ENCODE results near the gene DNAJB12. TPM values are rescaled to one million over a fixed set of nuclear protein-coding genes. Genes with fewer than 3 reads are reported as not detected.
"Not testable (repeated sequence)": the region's sequence is repeated elsewhere in the genome, so short reads cannot be mapped to it uniquely, and the experiment has no call there.

The DNAJB12 gene
- polyA plus RNA-seq, 1 donor, result 22.3 TPM

DNA sequence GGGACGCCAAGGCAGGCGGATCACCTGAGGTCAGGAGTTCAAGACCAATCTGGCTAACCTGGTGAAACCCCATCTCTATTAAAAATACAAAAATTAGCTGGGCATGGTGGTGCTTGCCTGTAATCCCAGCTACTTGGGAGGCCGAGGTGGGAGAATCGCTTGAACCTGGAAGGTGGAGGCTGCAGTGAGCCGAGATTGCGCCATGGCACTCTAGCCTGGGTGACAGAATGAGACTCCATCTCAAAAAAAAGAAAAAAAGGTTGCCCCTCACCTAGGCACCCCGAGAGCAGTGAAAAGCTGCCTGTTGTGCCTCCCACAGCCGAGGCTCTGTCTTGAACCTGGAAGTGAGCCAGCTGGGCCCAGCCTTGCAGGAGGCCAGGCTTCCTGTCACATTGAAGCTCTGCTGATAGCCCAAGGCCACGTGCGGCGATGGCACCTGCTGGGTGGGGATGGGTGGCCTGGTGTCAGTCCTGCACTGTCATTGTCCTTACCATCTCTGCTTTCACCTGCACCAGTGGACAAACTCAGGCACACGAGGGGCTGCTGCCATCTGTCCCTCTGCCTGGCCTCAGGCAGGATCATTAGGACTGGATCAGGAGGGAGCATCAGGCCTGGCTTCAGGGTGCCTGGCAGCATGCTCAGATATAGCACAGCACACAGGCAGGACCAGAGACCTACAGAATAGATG lies 37.8 kb downstream of the DNAJB12 start:
- no peak for DNase-seq (ENCODE audit: low read depth)

DNA sequence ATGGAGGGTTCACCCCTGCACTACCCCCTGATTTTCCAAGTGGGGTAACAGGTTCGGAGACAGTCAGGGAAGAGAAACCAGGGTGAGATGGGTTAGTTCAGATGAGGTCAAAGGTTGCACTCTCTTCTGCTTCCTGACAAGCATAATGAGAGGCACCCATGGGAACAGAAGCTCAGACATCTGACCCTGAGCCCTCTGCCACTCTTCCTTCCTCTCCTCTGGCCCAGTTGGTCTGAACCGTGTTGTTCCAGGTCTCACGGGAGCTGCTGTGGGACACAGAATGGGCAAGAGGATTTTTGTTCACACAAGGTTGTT lies 38.4 kb downstream of the DNAJB12 start:
- DNase-seq (ENCODE audit: low read depth), result no peak

DNA sequence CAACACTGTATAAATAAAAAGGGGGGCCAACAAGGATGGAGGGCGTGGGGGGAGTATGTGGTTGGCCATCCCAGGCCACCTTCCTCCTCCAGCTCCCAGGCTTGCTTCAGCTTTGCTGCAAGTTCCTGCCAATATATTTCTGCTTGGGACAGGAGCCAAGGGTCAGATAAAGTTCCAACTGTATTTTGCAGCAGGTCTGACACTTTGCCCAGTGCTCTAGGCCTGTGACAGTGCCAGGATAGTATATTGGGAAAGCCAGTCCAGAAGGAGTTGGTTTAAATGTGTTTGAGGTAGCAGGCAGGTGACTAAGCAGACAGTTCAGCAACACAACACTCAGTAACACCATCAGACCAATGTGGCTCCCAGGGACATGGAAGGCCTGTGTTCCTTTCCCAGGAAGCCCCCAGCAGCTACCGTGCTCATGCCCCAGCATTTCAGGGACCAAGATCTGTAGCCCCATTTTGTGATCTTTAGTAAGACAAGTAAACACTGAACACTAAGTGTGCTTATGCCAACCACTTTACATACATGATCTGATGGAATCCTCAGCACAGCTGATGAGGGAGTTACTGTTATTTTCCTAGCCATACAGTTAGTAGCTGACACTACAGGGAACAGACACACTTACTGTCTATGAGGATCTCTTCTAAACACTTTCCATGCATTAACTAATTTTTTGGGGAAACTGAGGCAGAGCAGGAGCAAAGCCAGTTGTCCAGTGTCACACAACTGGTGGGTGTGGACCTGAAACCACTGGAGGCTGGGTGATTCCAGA lies 38.9 kb downstream of the DNAJB12 start:
- no peak for DNase-seq (ENCODE audit: low read depth)

DNA sequence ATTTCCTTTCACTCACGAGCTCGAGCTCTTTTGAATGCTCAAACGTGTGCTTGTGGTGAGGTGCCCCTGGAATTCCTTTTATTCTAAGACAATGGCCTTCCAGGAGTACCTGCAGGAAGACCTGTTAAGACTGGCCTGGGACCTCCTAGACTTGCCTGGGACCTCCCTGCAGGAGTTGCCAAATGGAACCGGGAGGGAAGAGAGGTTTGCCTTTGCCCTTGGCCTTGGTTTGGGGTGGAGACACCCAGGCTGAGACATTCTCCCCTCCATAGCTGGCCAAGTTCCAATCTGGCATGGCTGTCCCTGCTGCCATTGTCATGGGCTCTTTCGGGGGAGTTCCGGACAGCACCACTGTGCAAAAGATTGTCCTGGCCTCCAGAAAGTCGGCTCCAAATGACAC lies 39.7 kb downstream of the DNAJB12 start:
- DNase-seq (ENCODE audit: low read depth), result no peak

DNA sequence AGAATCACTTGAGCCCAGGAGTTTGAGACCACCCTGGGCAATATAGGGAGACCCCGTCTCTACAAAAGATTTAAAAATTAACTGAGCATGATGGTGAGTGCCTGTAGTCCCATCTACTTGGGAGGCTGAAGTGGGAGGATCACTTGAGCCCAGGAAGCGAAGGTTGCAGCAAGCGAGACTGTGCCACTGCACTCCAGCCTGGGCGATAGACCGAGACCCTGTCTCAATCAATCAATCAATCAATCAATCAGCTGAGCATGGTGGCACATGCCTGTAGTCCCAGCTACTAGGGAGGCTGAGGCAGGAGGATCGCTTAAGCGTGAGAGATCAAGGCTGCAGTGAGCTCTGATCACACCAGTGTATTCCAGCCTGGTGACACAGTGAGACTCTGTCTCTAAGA lies 40.5 kb downstream of the DNAJB12 start:
- no peak for DNase-seq (ENCODE audit: low read depth)

DNA sequence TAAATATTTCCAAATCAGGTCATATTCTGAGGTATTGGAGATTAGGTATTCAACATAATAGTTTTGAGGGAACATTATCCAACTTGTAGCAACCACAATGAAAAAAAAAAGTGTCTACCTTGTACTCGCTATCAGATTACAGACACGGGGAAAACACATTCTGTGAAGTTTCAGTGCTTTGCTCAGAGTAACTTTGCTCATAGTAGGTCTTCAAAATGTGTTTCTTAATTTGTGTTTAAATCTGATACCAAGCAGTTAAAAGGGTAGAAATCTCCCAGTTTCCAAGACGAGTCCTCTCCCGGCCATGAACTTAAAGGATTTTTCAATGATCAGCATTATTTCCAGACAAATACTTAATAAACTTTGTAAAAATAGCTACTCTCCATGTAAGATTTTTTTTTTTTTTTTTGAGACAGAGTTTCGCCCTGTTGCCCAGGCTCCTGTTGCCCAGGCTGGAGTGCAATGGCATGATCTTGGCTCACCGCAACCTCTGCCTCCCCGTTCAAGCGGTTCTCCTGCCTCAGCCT lies 41.8 kb downstream of the DNAJB12 start:
- DNase-seq (ENCODE audit: low read depth), result no peak

DNA sequence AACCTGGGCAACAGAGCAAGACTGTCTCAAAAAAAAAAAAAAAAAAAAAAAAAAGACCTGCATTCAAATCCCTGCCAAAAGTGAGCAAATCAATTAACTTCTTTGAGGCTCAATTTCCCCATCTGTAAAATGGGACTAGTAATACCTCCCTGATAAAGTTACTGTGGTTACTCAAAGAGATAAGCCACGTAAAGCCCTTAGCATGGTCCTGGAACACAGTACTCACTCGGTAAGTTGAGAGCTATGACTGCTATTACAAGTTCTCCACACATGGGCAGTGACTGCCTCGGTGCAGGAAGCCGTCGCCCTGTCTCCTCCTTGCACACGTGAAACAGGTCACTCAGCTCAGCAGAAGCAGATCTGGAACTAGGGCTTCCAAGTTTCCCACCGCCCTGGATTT lies 43.1 kb downstream of the DNAJB12 start:
- DNase-seq (ENCODE audit: low read depth), result no peak

DNA sequence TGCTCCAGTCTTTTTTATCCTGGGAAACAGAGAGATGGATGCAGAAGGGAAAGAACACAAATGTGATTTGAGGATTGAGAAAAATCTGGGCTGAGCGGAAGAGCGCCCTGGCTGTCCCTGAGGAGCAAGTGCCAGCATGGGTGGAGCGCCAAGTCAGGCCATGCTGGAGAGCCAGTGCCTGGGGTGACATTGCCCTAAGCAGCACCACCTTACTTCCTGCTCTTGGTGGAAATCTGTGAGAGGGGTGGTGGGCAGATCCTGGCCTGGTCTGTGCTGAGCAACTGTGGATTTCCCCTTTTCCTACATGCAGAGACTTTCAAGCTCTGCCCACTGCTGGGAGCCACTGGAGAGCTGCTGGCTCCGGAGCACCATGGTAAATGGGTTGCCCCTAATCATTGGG lies 44.1 kb downstream of the DNAJB12 start:
- DNase-seq (ENCODE audit: low read depth), result no peak

DNA sequence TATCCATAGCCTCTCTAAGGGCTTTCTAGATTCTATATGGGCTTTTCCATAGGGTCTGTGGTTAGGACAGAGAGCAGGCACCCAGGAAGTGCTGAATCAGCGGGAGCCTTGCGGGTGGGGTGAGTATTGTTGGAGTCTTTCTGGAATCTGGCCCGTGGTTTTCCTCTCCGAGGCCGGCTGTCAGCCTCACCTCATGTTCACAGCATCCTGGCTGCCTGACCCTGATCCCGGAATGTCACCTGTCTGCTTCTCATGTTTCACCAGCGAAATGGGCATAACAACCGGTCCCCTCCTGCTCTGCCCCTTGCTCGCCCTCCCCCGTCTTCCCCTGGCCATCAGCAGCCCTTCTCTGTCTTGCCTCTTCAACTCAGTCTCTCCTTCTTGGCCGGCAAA lies 44.5 kb downstream of the DNAJB12 start:
- DNase-seq (ENCODE audit: low read depth), result no peak

DNA sequence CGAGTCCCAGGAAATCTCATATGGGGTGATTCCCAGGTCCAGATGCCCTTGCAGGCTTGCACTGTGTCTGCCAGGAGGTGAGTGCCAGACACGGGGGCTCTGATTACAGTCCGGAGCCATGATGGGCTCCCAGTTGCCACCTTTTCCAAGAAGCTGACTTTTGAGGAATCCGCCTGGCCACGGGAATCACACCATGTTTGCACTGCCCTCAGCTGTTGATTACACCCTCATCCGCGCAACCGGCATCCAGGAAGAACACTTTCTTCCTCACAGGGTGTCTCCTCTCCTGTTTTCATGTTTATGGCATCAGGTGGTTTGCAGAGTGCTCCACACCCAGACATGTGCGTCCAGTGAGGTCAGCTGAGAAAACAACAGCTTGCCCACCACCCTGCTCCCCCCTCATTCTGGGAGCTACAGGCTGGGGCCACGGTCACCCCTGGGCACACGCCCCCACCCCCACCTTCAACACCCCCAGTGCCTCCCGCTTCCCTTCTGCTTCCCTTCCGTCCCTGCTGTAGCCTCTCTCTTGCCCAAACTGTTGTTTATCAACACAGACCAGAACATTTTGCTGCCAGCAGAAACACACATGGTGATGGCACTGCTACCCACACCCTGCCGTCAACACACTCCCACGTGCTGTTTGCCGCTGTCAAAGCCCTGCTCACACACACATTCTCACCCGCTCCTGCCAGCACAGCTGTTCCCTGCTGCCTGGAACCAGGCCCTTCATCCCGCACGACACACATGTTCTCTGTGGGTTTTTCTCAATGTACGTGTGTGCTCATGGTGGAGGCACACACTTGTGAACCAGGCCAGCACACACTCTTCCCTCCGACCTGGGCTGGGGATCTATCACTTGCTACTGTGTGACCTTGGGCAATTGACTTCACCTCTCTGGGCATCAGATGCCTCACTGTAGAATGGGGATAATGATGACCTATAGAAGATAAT lies 45.2 kb downstream of the DNAJB12 start:
- no peak for DNase-seq (ENCODE audit: low read depth)

DNA sequence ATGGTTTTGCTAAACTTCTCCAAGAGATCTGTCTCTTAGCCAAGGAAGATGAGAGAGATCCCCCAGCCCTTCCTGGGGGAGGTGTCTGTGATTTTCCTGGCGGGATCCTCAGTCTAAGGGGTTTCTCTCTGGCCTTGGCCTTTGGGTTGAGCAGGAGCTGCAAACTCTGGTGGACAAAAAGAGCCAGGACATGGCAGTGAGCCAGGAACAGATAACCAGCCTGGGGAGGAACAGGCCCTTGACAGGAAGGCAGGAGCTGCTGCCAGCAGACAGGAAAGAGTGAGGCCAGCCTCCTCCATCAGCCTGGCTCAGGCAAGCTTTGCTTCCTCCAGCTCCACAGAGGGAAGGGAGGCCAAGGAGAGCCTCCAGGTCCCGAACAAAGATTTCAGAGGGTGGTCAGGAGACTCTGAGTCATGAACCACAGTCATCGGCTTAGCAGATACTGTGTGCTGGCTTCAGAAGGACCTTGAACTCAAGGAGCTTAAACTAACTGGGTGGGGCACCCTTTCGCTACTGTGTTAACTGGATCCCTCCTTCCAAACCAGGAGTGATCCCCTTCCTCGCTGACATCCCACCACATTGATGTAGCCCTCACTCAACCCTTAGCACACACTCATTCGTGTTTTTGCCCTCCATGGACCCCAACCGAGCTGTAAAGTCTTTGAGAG lies 46.3 kb downstream of the DNAJB12 start:
- DNase-seq (ENCODE audit: low read depth), result no peak

DNA sequence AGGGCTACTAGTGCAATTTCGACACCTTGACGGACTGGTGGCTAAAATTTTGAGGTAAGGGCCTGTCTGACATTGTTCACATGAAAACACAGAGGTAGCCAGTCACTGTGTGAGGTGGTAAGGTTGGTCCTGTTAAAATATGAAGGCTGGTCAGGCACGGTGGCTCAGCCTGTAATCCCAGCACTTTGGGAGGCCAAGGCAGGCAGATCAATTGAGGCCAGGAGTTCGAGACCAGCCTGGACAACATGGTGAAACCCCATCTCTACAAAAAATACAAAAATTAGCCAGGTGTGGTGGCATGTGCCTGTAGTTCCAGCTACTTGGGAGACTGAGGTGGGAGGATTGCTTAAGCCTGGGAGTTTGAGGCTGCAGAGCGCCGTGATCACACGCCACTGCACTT lies 47.0 kb downstream of the DNAJB12 start:
- not testable (repeated sequence) for DNase-seq (ENCODE audit: low read depth)

DNA sequence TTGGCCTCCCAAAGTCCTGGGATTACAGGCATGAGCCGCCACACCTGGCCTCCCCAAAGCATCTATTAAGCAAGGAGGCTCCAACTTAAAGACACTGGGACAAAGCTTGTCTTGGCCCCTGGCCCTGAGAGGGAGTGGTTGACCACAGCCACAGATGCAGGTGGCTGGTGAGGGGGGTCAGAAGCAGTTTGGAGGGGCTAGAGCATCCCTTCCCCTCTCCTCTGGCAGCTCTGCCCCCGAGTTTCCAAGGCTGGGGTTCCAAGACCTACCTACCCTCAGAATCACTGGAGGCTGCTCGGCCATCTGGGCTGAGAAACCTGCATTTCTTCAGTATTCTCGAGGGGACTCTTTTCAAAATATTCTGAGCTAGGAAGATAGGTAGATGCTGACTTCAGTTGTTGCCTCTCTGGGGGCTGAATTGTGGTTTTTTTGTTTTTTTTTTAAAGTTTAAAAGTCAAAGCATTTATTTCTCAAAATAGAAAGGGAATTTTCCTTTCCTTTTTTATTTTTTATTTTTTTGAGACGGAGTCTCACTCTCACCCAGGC lies 48.4 kb downstream of the DNAJB12 start:
- DNase-seq (ENCODE audit: low read depth), result no peak

DNA sequence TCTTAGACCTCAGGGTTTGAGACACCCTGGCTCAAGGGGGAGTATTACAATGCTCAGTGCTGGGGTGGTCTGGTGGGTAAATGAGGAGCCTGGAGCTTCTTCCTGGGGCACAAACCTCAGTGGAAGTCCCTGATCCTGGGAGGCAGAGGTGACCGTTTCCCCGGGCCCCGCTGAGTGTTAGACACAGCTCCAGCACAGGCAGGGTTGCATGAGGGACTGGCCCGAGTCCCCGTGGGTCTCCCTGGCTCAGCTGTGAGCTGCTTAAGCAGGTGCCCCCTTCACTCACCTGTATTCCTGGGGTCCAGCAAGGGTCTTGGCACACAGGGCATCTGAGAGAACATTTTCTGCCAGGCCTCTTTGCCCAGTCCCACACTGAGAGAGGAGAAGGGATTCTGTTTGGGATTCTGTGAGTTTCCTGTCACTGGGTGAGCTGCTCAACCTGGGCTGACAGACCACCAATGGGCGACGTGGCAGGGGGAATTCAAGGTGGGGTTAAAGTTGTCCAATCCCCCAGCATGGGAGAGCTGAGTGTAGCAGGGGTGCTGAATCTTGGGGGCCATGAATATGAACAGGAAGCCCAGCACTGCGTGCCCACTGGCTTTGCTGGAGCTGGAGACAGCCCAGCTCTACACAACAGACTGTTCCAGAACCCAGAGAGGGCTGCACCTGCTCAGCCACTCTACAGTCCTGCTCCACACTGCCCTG lies 51.1 kb downstream of the DNAJB12 start:
- no peak for DNase-seq (ENCODE audit: low read depth)

DNA sequence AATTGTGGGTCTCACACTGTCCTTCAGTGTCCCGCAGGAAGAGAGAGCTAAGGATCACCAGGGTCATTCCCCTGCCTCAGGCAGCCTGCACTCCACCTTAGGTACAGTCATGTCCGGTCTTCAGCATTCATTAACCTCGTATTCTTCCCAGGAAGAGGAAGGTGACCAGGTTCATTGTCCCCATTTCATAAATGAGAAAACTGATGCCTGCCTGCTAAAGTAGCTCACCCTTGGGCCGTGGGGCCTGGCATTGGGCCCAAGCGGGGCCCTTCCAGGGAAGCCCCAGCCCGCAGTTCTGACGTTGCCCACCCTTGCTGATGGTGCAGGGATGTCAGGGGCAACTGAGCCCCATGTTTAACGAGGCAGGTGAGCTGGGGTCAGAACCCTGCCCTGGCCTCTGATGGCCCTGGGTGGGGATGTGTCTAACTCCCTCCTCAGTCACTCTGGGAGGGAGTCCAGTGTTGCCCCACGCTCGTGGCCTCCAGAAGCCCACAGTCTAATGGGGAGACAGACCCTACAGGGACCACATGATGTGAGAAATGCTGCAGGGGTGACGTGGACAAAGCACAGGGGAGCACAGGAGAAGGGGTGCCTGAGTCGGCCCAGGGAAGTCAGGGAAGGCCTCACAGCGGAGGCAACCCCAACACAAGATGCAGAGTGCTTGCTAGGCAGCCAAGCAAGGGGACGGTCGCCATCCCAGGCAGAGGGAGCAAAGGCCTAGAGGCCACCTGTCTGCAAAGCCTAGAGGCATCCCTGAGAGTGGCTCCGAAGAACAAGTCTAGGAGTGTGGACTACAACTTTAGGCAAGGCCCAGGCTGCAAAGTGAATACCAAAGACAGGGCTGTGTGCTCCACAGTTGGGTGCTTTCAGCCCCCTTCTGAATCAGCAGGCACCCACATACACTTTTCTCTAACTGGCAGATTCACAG lies 55.9 kb downstream of the DNAJB12 start:
- no peak for DNase-seq (ENCODE audit: low read depth)

DNA sequence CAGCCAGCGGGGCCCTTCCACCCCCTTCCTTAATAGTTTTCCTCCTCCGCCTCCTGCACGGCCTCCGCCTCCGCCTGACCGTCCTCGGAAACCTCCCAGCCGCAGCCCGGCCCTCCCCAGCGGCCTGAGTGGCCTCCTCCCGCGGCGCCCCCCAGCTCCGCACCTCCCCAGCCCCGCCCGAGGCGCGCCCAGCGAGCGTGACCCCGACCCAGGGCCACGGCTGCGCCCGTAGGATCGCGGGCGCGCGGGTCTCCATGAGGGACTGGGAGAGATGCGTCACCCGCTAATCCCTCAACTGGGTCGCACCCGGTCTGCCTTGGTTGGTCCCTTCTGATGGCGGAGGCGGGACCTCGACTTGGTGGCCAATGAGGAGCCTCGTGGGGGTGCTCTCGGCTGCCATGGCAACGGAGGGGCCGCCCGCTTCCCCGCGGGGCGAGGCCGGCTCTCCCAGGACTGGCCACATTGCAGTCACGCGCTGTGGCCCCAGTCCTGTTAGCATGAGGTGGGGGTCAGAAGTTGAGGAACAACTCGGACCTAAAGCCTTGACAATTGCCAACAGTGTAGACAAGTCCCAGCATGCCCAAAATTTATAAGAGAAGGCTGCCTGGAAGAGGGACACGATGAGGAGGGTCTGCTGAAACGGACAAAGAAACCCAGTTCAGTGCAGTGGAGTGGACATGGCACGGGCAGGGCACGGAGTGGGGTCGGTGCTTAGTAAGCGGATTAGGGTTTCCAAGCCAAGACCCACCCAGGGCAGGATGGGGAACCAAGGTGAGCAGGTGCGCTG lies 56.7 kb downstream of the DNAJB12 start:
- DNase-seq (ENCODE audit: low read depth), result peak; percentile 91

DNA sequence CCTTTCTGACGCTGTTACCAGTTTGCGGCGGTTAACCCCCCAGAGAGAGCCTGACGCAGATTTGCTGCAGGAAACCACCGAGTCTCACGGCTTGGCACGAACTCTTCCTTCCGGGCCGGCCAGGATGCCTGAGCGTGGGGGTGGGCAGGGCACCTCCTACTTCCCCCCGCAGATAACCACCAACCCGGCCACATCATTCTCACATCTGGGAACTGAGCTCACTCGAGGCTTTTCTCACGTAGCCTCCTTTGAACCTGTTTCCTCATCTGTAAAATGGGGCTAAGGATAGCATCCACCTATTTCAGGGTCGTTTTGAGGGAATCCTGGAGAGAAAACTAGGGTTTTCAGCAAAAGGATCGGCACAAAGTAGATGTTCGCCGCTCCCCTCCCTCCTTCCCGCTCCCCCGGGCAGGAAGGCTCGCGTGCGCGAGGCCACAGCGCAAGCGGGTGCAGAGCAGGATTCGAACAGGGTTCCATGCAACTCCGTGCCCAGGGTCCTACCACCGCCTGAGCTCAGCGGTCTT lies 57.4 kb downstream of the DNAJB12 start:
- no peak for DNase-seq (ENCODE audit: low read depth)

DNA sequence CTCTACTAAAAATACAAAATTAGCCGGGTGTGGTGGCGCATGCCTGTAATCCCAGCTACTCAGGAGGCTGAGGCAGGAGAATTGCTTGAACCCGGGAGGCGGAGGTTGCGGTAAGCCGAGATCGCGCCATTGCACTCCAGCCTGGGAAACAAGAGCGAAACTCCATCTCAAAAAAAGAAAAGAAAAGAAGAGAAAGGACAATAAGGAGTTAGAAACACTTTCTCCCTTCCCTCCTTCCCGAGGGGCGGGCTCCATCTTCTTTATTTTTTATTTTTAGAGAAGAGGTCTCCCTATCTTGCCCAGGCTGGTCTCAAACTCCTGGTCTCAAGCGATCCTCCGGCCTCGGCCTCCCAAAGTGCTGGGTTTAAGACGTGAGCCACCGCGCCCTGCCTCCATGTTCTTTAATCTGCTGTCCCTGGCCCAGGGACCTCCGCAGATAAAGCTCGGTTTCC lies 57.9 kb downstream of the DNAJB12 start:
- DNase-seq (ENCODE audit: low read depth), result not testable (repeated sequence)

All from forelimb muscle (tissue), 1 donor.